ENCODE results near the gene HNRNPCL2.
"Not testable (repeated sequence)": the region's sequence is repeated elsewhere in the genome, so short reads cannot be mapped to it uniquely, and the experiment has no call there.

The HNRNPCL2 gene

GRCh38 chr1:13116754-13117153 lies at the start of gene HNRNPCL2:
Gene HNRNPCL2 (minus strand): TSS chr1:13116854. CDS start chr1:13116400, 454 bp downstream.
- not testable (repeated sequence) for DNase-seq

DNA sequence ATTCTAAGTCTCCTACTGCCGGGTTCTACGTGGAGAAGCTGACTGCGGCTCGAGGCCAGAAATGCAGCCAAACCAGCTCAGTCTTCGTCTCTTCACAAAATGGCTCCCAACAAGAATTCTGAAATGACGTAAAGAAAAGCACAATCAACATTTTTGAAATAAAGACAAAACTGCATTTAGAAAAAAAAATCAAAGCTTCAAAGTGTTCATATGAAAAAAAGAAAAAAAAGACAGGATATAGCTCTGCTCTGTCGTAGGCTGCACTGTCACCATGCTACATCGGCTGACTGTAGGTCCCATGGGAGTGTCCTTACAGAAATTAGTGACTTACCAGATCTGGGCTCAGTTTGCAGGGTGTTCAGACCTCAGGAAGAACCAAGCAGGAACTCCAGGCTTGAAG lies 48.9 kb upstream of the HNRNPCL2 start, which contains the start of gene HNRNPCL4:
TSS of gene HNRNPCL4 (minus strand) at position 101 of the 400 bp plus-strand sequence. CDS start 164 bp downstream, outside the sequence.
- DNase-seq = not testable (repeated sequence)

DNA sequence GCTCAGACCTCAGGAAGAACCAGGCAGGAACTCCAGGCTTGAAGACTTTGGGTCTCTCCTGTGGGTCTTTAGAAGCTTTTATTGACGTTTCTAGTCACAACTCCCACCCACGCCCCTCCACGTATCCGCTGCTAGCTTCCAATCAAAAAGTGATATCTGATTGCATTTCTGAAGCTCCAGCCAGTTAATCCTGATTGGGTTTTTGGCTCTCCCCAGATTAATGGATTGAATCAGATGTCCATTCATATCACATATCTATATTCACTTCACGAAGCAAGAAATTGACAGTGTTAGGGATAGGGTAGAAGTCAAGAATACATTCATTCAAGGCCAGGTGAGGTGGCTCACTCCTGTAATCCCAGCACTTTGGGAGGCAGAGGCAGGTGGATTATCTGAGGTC lies 39.3 kb upstream of the HNRNPCL2 start, which contains the start of gene PRAMEF26:
TSS of gene PRAMEF26 (minus strand) at position 101 of the 400 bp plus-strand sequence. CDS start 2,914 bp downstream, outside the sequence.
- DNase-seq = not testable (repeated sequence)

DNA sequence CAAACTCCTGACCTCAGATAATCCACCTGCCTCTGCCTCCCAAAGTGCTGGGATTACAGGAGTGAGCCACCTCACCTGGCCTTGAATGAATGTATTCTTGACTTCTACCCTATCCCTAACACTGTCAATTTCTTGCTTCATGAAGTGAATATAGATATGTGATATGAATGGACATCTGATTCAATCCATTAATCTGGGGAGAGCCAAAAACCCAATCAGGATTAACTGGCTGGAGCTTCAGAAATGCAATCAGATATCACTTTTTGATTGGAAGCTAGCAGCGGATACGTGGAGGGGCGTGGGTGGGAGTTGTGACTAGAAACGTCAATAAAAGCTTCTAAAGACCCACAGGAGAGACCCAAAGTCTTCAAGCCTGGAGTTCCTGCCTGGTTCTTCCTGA lies 46.2 kb downstream of the HNRNPCL2 start, which contains the start of gene PRAMEF25:
TSS of gene PRAMEF25 (plus strand) at position 301 of the 400 bp plus-strand sequence. CDS start 2,920 bp downstream, outside the sequence.
- not testable (repeated sequence) for DNase-seq
